ENCODE data around the gene CCDC183.
"Not testable (repeated sequence)": the region's sequence is repeated elsewhere in the genome, so short reads cannot be mapped to it uniquely, and the experiment has no call there.

CCDC183 gene

GRCh38 chr9:136826188-136826541 is 30.0 kb downstream of the CCDC183 start:
- DNase-seq = no peak

GRCh38 chr9:136826703-136827582 is 30.8 kb downstream of the CCDC183 start:
- DNase-seq = no peak

GRCh38 chr9:136827794-136828473 is 31.8 kb downstream of the CCDC183 start:
- no peak for DNase-seq

GRCh38 chr9:136828474-136829140 is 32.5 kb downstream of the CCDC183 start:
- no peak for DNase-seq

- no peak for DNase-seq
These were observed 33.3 kb downstream of the CCDC183 start for GRCh38 chr9:136829412-136829811.

GRCh38 chr9:136829981-136830885 is 34.1 kb downstream of the CCDC183 start:
- no peak for DNase-seq

GRCh38 chr9:136831002-136831719 is 35.0 kb downstream of the CCDC183 start:
- no peak for DNase-seq

GRCh38 chr9:136831720-136832104 is 35.6 kb downstream of the CCDC183 start:
- no peak for DNase-seq

GRCh38 chr9:136832581-136832980 is 36.4 kb downstream of the CCDC183 start:
- DNase-seq = no peak

GRCh38 chr9:136833381-136834048 is 37.4 kb downstream of the CCDC183 start:
- not testable (repeated sequence) for DNase-seq

GRCh38 chr9:136835162-136835931 is 39.2 kb downstream of the CCDC183 start:
- no peak for DNase-seq

GRCh38 chr9:136835932-136836904 is 40.1 kb downstream of the CCDC183 start:
- no peak for DNase-seq

GRCh38 chr9:136837146-136837855 is 41.2 kb downstream of the CCDC183 start:
- no peak for DNase-seq

- not testable (repeated sequence) for DNase-seq
These were observed 41.7 kb downstream of the CCDC183 start for GRCh38 chr9:136837856-136838277.

- no peak for DNase-seq
These were observed 42.4 kb downstream of the CCDC183 start for GRCh38 chr9:136838314-136839228.

- DNase-seq = no peak
These were observed 43.3 kb downstream of the CCDC183 start for GRCh38 chr9:136839229-136840139.
